H1 (cell line): ENCODE results near the gene KLHL10. TPM values are rescaled to one million over a fixed set of nuclear protein-coding genes. Genes with fewer than 3 reads are reported as not detected.

Experiments
- ASH2L ChIP-seq: fragments of 200-600, 300-600 bp; sonication (generic); IDR thresholded peaks from one replicate; pipeline ENCODE4 v1.7.1; 2017; ENCODE audit warnings: low read length
- JUND ChIP-seq: IDR thresholded peaks from 2 replicates; pipeline ENCODE4 v1.6.1; 2011; ENCODE audit warnings: mild to moderate bottlenecking, improper control_type of control experiment, low read length
- RBBP5 ChIP-seq: IDR thresholded peaks from 2 replicates; pipeline ENCODE4 v1.7.1; 2012; ENCODE audit warnings: low read depth, mild to moderate bottlenecking, inconsistent platforms, low read length, moderate library complexity, borderline replicate concordance
- RFX5 ChIP-seq: IDR thresholded peaks from 2 replicates; pipeline ENCODE4 v1.6.1; 2011; ENCODE audit warnings: low read depth, low read length, improper control_type of control experiment, borderline replicate concordance
- RNF2 ChIP-seq: fragments of 200-900, 300-1000 bp; sonication (generic); IDR thresholded peaks from 2 replicates; pipeline ENCODE4 v1.7.1; 2016; ENCODE audit warnings: borderline replicate concordance, low read depth, mild to moderate bottlenecking, antibody characterized with exemption, low read length; ENCODE audit not compliant: poor library complexity, severe bottlenecking; ENCODE audit errors: missing control alignments
- SIN3A ChIP-seq, 2 experiments: IDR thresholded peaks in 1 of 2; conservative IDR thresholded peaks in 1 of 2; 2 replicates each; pipeline ENCODE4 v1.6.1; 2011 to 2012; ENCODE audit warnings: low read length in 2 of 2, improper control_type of control experiment in 1 of 2, low read depth in 1 of 2, mild to moderate bottlenecking in 1 of 2
- SIRT6 ChIP-seq: IDR thresholded peaks from one replicate; pipeline ENCODE4 v1.7.1; 2012; ENCODE audit warnings: low read length, inconsistent platforms
- SP2 ChIP-seq: IDR thresholded peaks from 2 replicates; pipeline ENCODE4 v1.6.1; 2012; ENCODE audit warnings: mild to moderate bottlenecking, low read length, inconsistent platforms
- TBP ChIP-seq: IDR thresholded peaks from 2 replicates; pipeline ENCODE4 v1.6.1; 2011; ENCODE audit warnings: low read depth, low read length, improper control_type of control experiment
- polyA plus RNA-seq, 7 experiments: library from polyadenylated mRNA; depleted of rRNA in 3 of 7; stranded (reverse) in 5 of 7; unstranded in 2 of 7; fragments of >200 nt in 5 of 7; fragments of 200-250 nt in 2 of 7; gene quantifications; 1 replicate in 5 of 7; 2 replicates in 1 of 7; 4 replicates in 1 of 7; pipeline versions ENCODE4 v1.2.1 to v1.2.3, GENCODE V29; 2011 to 2013; ENCODE audit warnings: missing spikeins in 2 of 7, mixed read lengths in 2 of 7
- total RNA-seq: library from RNA; stranded (reverse); fragmentation: NEBNext Ultra II Directional; extraction: Animal tissue kit (Norgen Biotek cat#: 25700); gene quantifications from 2 replicates; pipeline ENCODE4 v1.2.1, GENCODE V29; 2021
- TF ChIP-seq, protein P1 (sequence below): fragments of 300-600 bp; sonication (generic); IDR thresholded peaks from 2 replicates; pipeline ENCODE4 v1.7.1; 2012; ENCODE audit warnings: low read length, moderate library complexity, mild to moderate bottlenecking, inconsistent platforms; ENCODE audit not compliant: insufficient replicate concordance

KLHL10 gene
- total and polyA plus RNA-seq, 2 of the 8 experiments (the other 6 are each of a cell fraction or from before 2014, with no cell fraction given): 0.19 to 0.26 TPM

DNA sequence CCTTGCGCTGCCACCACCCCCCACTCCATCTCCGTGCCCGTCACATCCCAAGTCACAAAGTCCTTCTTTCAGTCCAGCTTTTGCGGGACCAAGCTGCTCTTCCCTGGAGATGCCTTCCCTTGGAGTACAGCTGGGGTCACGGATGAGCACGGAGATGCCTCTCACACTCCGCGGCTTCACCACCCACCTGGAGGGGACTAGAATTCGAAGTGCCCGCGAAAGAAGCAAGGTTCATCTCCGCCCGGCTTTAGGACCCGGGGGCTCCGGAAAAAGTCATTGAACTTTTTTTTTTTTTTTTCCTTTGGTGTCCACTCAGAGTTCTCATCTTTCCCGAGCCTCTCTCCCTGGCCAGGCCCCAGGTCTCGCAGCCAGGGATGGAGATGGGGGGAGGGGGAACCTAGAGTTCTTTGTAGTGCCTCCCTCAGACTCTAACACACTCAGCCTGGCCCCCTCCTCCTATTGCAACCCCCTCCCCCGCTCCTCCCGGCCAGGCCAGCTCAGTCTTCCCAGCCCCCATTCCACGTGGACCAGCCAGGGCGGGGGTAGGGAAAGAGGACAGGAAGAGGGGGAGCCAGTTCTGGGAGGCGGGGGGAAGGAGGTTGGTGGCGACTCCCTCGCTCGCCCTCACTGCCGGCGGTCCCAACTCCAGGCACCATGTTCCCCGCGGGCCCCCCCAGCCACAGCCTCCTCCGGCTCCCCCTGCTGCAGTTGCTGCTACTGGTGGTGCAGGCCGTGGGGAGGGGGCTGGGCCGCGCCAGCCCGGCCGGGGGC lies 25.1 kb upstream of the KLHL10 start, which contains the start of gene FKBP10 (continued):
- TF ChIP-seq, protein P1, sequence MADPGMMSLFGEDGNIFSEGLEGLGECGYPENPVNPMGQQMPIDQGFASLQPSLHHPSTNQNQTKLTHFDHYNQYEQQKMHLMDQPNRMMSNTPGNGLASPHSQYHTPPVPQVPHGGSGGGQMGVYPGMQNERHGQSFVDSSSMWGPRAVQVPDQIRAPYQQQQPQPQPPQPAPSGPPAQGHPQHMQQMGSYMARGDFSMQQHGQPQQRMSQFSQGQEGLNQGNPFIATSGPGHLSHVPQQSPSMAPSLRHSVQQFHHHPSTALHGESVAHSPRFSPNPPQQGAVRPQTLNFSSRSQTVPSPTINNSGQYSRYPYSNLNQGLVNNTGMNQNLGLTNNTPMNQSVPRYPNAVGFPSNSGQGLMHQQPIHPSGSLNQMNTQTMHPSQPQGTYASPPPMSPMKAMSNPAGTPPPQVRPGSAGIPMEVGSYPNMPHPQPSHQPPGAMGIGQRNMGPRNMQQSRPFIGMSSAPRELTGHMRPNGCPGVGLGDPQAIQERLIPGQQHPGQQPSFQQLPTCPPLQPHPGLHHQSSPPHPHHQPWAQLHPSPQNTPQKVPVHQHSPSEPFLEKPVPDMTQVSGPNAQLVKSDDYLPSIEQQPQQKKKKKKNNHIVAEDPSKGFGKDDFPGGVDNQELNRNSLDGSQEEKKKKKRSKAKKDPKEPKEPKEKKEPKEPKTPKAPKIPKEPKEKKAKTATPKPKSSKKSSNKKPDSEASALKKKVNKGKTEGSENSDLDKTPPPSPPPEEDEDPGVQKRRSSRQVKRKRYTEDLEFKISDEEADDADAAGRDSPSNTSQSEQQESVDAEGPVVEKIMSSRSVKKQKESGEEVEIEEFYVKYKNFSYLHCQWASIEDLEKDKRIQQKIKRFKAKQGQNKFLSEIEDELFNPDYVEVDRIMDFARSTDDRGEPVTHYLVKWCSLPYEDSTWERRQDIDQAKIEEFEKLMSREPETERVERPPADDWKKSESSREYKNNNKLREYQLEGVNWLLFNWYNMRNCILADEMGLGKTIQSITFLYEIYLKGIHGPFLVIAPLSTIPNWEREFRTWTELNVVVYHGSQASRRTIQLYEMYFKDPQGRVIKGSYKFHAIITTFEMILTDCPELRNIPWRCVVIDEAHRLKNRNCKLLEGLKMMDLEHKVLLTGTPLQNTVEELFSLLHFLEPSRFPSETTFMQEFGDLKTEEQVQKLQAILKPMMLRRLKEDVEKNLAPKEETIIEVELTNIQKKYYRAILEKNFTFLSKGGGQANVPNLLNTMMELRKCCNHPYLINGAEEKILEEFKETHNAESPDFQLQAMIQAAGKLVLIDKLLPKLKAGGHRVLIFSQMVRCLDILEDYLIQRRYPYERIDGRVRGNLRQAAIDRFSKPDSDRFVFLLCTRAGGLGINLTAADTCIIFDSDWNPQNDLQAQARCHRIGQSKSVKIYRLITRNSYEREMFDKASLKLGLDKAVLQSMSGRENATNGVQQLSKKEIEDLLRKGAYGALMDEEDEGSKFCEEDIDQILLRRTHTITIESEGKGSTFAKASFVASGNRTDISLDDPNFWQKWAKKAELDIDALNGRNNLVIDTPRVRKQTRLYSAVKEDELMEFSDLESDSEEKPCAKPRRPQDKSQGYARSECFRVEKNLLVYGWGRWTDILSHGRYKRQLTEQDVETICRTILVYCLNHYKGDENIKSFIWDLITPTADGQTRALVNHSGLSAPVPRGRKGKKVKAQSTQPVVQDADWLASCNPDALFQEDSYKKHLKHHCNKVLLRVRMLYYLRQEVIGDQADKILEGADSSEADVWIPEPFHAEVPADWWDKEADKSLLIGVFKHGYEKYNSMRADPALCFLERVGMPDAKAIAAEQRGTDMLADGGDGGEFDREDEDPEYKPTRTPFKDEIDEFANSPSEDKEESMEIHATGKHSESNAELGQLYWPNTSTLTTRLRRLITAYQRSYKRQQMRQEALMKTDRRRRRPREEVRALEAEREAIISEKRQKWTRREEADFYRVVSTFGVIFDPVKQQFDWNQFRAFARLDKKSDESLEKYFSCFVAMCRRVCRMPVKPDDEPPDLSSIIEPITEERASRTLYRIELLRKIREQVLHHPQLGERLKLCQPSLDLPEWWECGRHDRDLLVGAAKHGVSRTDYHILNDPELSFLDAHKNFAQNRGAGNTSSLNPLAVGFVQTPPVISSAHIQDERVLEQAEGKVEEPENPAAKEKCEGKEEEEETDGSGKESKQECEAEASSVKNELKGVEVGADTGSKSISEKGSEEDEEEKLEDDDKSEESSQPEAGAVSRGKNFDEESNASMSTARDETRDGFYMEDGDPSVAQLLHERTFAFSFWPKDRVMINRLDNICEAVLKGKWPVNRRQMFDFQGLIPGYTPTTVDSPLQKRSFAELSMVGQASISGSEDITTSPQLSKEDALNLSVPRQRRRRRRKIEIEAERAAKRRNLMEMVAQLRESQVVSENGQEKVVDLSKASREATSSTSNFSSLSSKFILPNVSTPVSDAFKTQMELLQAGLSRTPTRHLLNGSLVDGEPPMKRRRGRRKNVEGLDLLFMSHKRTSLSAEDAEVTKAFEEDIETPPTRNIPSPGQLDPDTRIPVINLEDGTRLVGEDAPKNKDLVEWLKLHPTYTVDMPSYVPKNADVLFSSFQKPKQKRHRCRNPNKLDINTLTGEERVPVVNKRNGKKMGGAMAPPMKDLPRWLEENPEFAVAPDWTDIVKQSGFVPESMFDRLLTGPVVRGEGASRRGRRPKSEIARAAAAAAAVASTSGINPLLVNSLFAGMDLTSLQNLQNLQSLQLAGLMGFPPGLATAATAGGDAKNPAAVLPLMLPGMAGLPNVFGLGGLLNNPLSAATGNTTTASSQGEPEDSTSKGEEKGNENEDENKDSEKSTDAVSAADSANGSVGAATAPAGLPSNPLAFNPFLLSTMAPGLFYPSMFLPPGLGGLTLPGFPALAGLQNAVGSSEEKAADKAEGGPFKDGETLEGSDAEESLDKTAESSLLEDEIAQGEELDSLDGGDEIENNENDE: no peak
- TF ChIP-seq TBP (peak; percentile 24; the same call in 1 of the 2 replicates), ASH2L (peak; percentile 71), RNF2 (no peak), SIN3A (conservative IDR thresholded peaks at IDR 0.05 in 1 of 2, IDR thresholded peaks at IDR 0.05 in 1 of 2; ENCODE audit: low read depth in 1 of 2, low read length in 2 of 2) (peak; percentile 79 to 83; a peak in 3 of 4 replicates), SIRT6 (no peak), SP2 (no peak), JUND (0 out of 2 replicates have a peak, but pooled peaks have one; percentile 22), RFX5 (no peak), RBBP5 (peak; percentile 55; the same call in 1 of the 2 replicates)
